NCI-H2107 treated with DMSO at 0.1 percent for 48 hours (cell line): Measurements from ENCODE around the gene ADD2.
"Not testable (repeated sequence)": the region's sequence is repeated elsewhere in the genome, so short reads cannot be mapped to it uniquely, and the experiment has no call there.

ENCODE experiments used
- DNase-seq: peaks from one replicate; lab custom pipeline; 2025; ENCODE audit not compliant: unreplicated experiment; lab: John Stamatoyannopoulos, UW

Gene ADD2

GRCh38 chr2:70753902-70754301, 14.1 kb downstream of the ADD2 start:
- DNase-seq, result no peak

- DNase-seq, result no peak
These were observed 15.0 kb downstream of the ADD2 start for GRCh38 chr2:70753031-70753430.

- DNase-seq, result no peak
These were observed 15.6 kb downstream of the ADD2 start for GRCh38 chr2:70752396-70752795.

- no peak for DNase-seq
These were observed 16.1 kb downstream of the ADD2 start for GRCh38 chr2:70751881-70752280.

- no peak for DNase-seq
These were observed 17.7 kb downstream of the ADD2 start for GRCh38 chr2:70750320-70750719.

GRCh38 chr2:70748002-70748784, 19.8 kb downstream of the ADD2 start:
- DNase-seq, result no peak

- no peak for DNase-seq
These were observed 20.7 kb downstream of the ADD2 start for GRCh38 chr2:70747284-70747683.

GRCh38 chr2:70746094-70746974, 21.7 kb downstream of the ADD2 start:
- peak; percentile 36 for DNase-seq

GRCh38 chr2:70745276-70745825, 22.6 kb downstream of the ADD2 start:
- DNase-seq, result no peak

- DNase-seq, result no peak
These were observed 23.6 kb downstream of the ADD2 start for GRCh38 chr2:70744397-70744796.

- DNase-seq, result no peak
These were observed 24.3 kb downstream of the ADD2 start for GRCh38 chr2:70743677-70744076.

GRCh38 chr2:70743068-70743467, 24.9 kb downstream of the ADD2 start:
- no peak for DNase-seq

GRCh38 chr2:70739492-70739891, 28.5 kb downstream of the ADD2 start:
- DNase-seq, result not testable (repeated sequence)

- DNase-seq, result no peak
These were observed 29.8 kb downstream of the ADD2 start for GRCh38 chr2:70738159-70738558.

GRCh38 chr2:70735071-70735470, 32.9 kb downstream of the ADD2 start:
- DNase-seq, result no peak

GRCh38 chr2:70733646-70734180, 34.3 kb downstream of the ADD2 start:
- DNase-seq, result no peak

GRCh38 chr2:70732766-70733645, 35.0 kb downstream of the ADD2 start:
- no peak for DNase-seq

- no peak for DNase-seq
These were observed 37.3 kb downstream of the ADD2 start for GRCh38 chr2:70730730-70731129.

GRCh38 chr2:70729647-70730046, 38.4 kb downstream of the ADD2 start:
- DNase-seq, result no peak

GRCh38 chr2:70728128-70728527, 39.9 kb downstream of the ADD2 start:
- DNase-seq, result no peak
